Kidney (tissue), 14 donors: ENCODE data around the gene GRID1. TPM values are rescaled to one million over a fixed set of nuclear protein-coding genes. Genes with fewer than 3 reads are reported as not detected.

ENCODE experiments used
- DNase-seq, 5 donors: peaks; one replicate each; pipeline ENCODE4 v3.0.0-alpha.2; 2013 to 2020
- FAIRE-seq: peaks from 2 replicates; lab custom pipeline; 2012; peaks lifted over from hg19 to GRCh38; lab: Jason Lieb, UNC
- H3K27ac ChIP-seq, 2 donors: one replicate each; pipeline ENCODE4 v1.7.0; 2013; ENCODE audit warnings: low read depth in 2 of 2, low read length in 2 of 2, inconsistent platforms in 1 of 2
- H3K27me3 ChIP-seq: one replicate; pipeline ENCODE4 v1.7.1; 2013; ENCODE audit warnings: low read length, inconsistent platforms; ENCODE audit not compliant: control insufficient read depth, insufficient read depth
- H3K36me3 ChIP-seq, 3 donors: one replicate each; pipeline versions ENCODE4 v1.7.0 to v1.7.1; 2013; ENCODE audit warnings: low read length in 3 of 3, control low read depth in 1 of 3, inconsistent platforms in 1 of 3; ENCODE audit not compliant: insufficient read depth in 3 of 3, control insufficient read depth in 2 of 3
- H3K4me1 ChIP-seq, 3 donors: one replicate each; pipeline versions ENCODE4 v1.7.0 to v1.7.1; 2013; ENCODE audit warnings: low read length in 3 of 3, inconsistent platforms in 1 of 3, low read depth in 1 of 3; ENCODE audit not compliant: control insufficient read depth in 2 of 3, insufficient read depth in 2 of 3
- H3K4me3 ChIP-seq, 3 donors: one replicate each; pipeline versions ENCODE4 v1.7.0 to v1.8.1; 2013; ENCODE audit warnings: low read length in 3 of 3, control low read depth in 1 of 3, inconsistent platforms in 1 of 3
- H3K9ac ChIP-seq, 3 donors: one replicate each; pipeline versions ENCODE4 v1.7.0 to v1.7.1; 2013; ENCODE audit warnings: low read length in 3 of 3, control low read depth in 1 of 3, inconsistent platforms in 1 of 3
- H3K9me3 ChIP-seq, 3 donors: one replicate each; pipeline versions ENCODE4 v1.7.0 to v1.7.1; 2013; ENCODE audit warnings: low read length in 3 of 3, control low read depth in 1 of 3, inconsistent platforms in 1 of 3; ENCODE audit not compliant: control insufficient read depth in 2 of 3, insufficient read depth in 1 of 3
- CTCF ChIP-seq: IDR thresholded peaks from 3 replicates; pipeline ENCODE4 v1.5.1; 2012; ENCODE audit warnings: mild to moderate bottlenecking, moderate library complexity, borderline replicate concordance; ENCODE audit not compliant: insufficient read depth; ENCODE audit errors: extremely low read depth
- intact Hi-C: fragments of 100-400 bp; cut with DNase I; formaldehyde crosslinking; loops from one replicate; pipeline ENCODE4 v1.11.1; 2022
- polyA plus RNA-seq: library from polyadenylated mRNA; stranded (reverse); fragments of 350-450 nt; fragmentation: Illumina TruSeq; extraction: RNeasy Lipid Tissue Mini Kit (QIAGEN cat#74804); gene quantifications from one replicate; pipeline ENCODE4 v1.2.3, GENCODE V29; 2014; ENCODE audit warnings: low read depth, low replicate concordance; ENCODE audit not compliant: insufficient read depth
- total RNA-seq: library from RNA; stranded (reverse); fragmentation: NEBNext Ultra II Directional; extraction: Animal tissue kit (Norgen Biotek cat#: 25700); gene quantifications from one replicate; pipeline ENCODE4 v1.2.1, GENCODE V29; 2021
- donor health status: control.
- donor health status: control.
- donor health status: control.
- donor health status: control.
- donor health status: control.
- donor health status: DM: yes; HTN: yes; CAD: no.
- donor health status: Normal renal cell carcinoma (clear cell type).

Gene GRID1
- total and polyA plus RNA-seq, 2 donors from 2014 or later = 0.37 to 1.4 TPM

- Histone ChIP-seq H3K4me3 (no peak overlapping the region), H3K9ac (no peak overlapping the region), H3K9me3 (no peaks in the 10 kb centered on the region), H3K4me1 (no peaks in the 10 kb centered on the region), H3K27me3 (no peaks in the 10 kb centered on the region), H3K36me3 (no peaks in the 10 kb centered on the region), H3K27ac (no peak overlapping the region)
- FAIRE-seq (no peak), DNase-seq (no peak)
- intact Hi-C loops = no loop called here
- no peak for TF ChIP-seq CTCF
Observed at GRCh38 chr10:86037096-86037495, 329.5 kb downstream of the GRID1 start.

GRCh38 chr10:86036544-86036831, 330.1 kb downstream of the GRID1 start:
- H3K4me1 ChIP-seq = no peaks in the 10 kb centered on the region
- H3K27me3 ChIP-seq = no peaks in the 10 kb centered on the region
- H3K27ac ChIP-seq = no peak overlapping the region
- no peak for TF ChIP-seq CTCF
- FAIRE-seq (no peak), DNase-seq (no peak)
- H3K9ac ChIP-seq = no peak overlapping the region
- H3K36me3 ChIP-seq = no peaks in the 10 kb centered on the region
- no peaks in the 10 kb centered on the region for H3K9me3 ChIP-seq
- no peak overlapping the region for H3K4me3 ChIP-seq
- intact Hi-C loops = no loop called here

- no peaks in the 10 kb centered on the region for H3K9me3 ChIP-seq
- no peak for TF ChIP-seq CTCF
- FAIRE-seq (no peak), DNase-seq (no peak)
- no peak overlapping the region for H3K27ac ChIP-seq
- intact Hi-C loops = no loop called here
- no peak overlapping the region for H3K9ac ChIP-seq
- no peak overlapping the region for H3K4me3 ChIP-seq
- H3K4me1 ChIP-seq = no peaks in the 10 kb centered on the region
- no peaks in the 10 kb centered on the region for H3K36me3 ChIP-seq
- H3K27me3 ChIP-seq = no peaks in the 10 kb centered on the region
Observed at GRCh38 chr10:86035791-86036543, 330.6 kb downstream of the GRID1 start.

GRCh38 chr10:86034710-86035109, 331.9 kb downstream of the GRID1 start:
- Histone ChIP-seq H3K36me3 (no peaks in the 10 kb centered on the region), H3K9ac (no peak overlapping the region), H3K27ac (no peak overlapping the region), H3K4me1 (no peaks in the 10 kb centered on the region), H3K9me3 (no peaks in the 10 kb centered on the region), H3K27me3 (no peaks in the 10 kb centered on the region), H3K4me3 (no peak overlapping the region)
- FAIRE-seq (no peak), DNase-seq (no peak)
- no peak for TF ChIP-seq CTCF
- intact Hi-C loops = no loop called here
